ENCODE results near the gene MOAP1.

DNA sequence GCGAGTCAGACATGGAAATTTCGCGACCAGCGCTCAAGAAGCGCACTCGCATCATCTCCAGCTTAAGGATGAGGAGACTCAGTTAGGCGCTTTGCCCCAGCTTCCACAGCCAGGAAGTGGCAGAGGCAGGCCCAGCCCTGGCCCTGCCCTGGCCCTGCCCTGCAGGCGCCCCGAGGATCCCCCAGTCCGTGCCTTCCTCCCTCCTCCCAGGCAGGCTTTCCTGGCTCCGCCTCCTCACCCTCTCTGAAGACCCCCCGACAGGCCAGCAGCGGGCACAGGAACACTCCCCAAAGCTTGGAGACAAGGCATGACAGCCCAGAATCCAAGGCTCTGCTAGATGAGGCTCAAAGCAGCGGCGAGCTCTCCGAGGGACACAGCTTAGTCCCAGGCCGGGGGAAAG is 47.5 kb upstream of the MOAP1 start:
- TF ChIP-seq SMC3 (IDR thresholded peaks at IDR 0.05) (no peak), POLR2A (IDR thresholded peaks at IDR 0.05; ENCODE audit: low read length) (no peak), POLR2AphosphoS2 (conservative IDR thresholded peaks at IDR 0.05; ENCODE audit: low read length) (no peak), HOXA7 (CRISPR knock-in tag; IDR thresholded peaks at IDR 0.05) (no peak), KDM1A (IDR thresholded peaks at IDR 0.05; ENCODE audit: low read depth) (no peak), RFX5 (IDR thresholded peaks at IDR 0.05) (no peak), TP53 (CRISPR knock-in tag; IDR thresholded peaks at IDR 0.05) (no peak), PHF8 (IDR thresholded peaks at IDR 0.05; ENCODE audit: borderline replicate concordance, low read depth) (no peak), RAD21 (conservative IDR thresholded peaks at IDR 0.05 in 1 of 2, IDR thresholded peaks at IDR 0.05 in 1 of 2) (no peak)
- TF ChIP-seq, protein P1, sequence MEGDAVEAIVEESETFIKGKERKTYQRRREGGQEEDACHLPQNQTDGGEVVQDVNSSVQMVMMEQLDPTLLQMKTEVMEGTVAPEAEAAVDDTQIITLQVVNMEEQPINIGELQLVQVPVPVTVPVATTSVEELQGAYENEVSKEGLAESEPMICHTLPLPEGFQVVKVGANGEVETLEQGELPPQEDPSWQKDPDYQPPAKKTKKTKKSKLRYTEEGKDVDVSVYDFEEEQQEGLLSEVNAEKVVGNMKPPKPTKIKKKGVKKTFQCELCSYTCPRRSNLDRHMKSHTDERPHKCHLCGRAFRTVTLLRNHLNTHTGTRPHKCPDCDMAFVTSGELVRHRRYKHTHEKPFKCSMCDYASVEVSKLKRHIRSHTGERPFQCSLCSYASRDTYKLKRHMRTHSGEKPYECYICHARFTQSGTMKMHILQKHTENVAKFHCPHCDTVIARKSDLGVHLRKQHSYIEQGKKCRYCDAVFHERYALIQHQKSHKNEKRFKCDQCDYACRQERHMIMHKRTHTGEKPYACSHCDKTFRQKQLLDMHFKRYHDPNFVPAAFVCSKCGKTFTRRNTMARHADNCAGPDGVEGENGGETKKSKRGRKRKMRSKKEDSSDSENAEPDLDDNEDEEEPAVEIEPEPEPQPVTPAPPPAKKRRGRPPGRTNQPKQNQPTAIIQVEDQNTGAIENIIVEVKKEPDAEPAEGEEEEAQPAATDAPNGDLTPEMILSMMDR (IDR thresholded peaks at IDR 0.05), result no peak
- TF ChIP-seq, protein P2, sequence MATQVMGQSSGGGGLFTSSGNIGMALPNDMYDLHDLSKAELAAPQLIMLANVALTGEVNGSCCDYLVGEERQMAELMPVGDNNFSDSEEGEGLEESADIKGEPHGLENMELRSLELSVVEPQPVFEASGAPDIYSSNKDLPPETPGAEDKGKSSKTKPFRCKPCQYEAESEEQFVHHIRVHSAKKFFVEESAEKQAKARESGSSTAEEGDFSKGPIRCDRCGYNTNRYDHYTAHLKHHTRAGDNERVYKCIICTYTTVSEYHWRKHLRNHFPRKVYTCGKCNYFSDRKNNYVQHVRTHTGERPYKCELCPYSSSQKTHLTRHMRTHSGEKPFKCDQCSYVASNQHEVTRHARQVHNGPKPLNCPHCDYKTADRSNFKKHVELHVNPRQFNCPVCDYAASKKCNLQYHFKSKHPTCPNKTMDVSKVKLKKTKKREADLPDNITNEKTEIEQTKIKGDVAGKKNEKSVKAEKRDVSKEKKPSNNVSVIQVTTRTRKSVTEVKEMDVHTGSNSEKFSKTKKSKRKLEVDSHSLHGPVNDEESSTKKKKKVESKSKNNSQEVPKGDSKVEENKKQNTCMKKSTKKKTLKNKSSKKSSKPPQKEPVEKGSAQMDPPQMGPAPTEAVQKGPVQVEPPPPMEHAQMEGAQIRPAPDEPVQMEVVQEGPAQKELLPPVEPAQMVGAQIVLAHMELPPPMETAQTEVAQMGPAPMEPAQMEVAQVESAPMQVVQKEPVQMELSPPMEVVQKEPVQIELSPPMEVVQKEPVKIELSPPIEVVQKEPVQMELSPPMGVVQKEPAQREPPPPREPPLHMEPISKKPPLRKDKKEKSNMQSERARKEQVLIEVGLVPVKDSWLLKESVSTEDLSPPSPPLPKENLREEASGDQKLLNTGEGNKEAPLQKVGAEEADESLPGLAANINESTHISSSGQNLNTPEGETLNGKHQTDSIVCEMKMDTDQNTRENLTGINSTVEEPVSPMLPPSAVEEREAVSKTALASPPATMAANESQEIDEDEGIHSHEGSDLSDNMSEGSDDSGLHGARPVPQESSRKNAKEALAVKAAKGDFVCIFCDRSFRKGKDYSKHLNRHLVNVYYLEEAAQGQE (IDR thresholded peaks at IDR 0.05), result no peak
